GM18873 (cell line): Measurements from ENCODE around the gene COBLL1.

Experiments used
- ATAC-seq: cut with Tn5 transposase; IDR thresholded peaks from one replicate; pipeline ENCODE4 v1.9.1; 2021; ENCODE audit warnings: mild to moderate bottlenecking, moderate library complexity, moderate number of reproducible peaks; ENCODE audit not compliant: unreplicated experiment, low FRiP score

Gene COBLL1

DNA sequence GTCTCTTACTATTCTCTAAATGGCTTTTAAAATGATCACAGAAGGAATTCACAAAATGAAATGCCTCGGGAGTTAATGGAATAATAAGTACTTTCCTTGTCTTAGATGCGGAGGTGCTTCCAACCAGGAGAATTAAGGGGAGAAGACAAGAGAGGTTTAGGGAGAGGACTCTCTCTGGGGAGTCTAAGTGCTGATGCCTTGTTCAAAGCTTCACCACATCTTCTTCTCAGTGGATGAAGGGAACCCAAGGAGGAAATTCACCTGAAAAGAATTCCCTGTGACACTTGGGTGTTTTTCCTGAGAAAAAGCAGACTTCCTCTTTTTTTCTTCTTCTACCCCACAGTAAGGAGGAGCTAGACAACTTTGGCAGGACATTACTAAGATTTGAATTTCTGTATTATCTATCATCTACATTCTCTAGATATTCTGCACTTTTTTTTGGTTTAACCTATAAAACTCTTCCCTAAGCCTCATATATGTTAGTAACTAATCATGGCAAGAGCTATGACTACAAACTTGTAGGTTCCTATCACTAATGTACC lies 150.2 kb downstream of the COBLL1 start:
- ATAC-seq, result no peak

- ATAC-seq, result no peak
Observed at GRCh38 chr2:164690361-164690760, 151.3 kb downstream of the COBLL1 start.

GRCh38 chr2:164688896-164689419 lies 152.7 kb downstream of the COBLL1 start:
- ATAC-seq, result no peak

GRCh38 chr2:164681009-164681408 lies 160.6 kb downstream of the COBLL1 start:
- no peak for ATAC-seq

DNA sequence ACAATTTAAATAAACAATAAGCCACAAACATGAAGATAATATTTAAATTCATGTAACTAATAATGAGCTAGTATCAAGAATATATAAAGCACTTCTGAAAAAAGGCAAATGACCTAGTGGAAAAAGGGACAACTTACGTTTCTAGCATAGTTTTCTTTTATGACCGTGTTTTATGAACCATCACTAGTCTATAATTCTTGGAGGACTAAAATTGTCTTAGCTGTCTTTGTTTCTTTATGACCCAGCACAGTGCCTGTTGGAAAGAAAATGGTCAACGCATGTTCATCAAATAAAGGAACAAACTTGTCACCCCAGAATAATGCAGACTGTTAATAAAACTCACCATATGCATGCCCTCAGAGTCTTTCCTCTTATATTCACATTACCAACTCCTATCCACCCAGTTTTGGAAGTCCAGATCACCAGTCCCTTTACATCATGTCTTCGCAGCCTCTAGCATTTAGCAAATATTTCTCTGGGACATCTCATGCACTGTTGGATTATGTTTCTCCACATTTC lies 162.9 kb downstream of the COBLL1 start:
- ATAC-seq, result no peak

GRCh38 chr2:164677733-164678132 lies 163.9 kb downstream of the COBLL1 start:
- no peak for ATAC-seq

DNA sequence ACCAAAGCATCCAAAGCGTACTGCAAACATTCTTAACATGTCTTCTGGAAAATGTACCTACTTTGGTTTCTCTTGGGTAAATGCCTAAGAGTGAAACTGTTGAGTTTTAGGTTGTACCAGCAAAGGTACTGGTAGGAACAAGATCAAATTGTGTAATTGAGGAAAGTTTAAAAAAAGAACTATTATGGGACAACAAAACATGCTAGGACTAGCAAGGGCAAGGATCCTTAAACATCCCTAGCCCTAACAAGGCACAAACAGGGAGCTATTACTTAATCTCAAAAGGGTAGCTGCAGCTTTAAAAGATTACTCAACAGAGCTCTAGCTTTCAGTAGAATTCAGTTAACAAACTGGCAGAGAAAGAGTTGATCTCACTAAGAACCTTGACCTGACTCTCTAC lies 164.4 kb downstream of the COBLL1 start:
- ATAC-seq, result no peak

DNA sequence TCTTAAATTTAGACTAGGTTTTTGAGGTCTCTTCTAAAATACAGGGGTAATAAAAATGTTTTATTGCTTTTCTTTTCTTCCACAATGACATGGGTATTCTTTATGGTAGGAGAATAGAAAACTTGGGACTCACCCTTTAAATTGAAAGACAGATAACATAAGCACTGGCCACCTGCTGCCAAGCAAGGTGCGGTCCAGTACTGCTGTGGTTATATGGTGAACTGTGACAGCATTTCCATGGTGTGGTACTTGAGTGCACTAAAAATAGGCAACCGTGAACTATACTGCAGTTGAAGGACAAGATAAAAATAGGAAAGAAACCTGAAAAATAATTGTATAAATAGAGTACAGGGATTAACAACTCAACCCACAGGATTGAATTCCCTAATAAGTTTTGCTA lies 165.9 kb downstream of the COBLL1 start:
- no peak for ATAC-seq

- ATAC-seq, result no peak
Observed at GRCh38 chr2:164675027-164675426, 166.6 kb downstream of the COBLL1 start.

DNA sequence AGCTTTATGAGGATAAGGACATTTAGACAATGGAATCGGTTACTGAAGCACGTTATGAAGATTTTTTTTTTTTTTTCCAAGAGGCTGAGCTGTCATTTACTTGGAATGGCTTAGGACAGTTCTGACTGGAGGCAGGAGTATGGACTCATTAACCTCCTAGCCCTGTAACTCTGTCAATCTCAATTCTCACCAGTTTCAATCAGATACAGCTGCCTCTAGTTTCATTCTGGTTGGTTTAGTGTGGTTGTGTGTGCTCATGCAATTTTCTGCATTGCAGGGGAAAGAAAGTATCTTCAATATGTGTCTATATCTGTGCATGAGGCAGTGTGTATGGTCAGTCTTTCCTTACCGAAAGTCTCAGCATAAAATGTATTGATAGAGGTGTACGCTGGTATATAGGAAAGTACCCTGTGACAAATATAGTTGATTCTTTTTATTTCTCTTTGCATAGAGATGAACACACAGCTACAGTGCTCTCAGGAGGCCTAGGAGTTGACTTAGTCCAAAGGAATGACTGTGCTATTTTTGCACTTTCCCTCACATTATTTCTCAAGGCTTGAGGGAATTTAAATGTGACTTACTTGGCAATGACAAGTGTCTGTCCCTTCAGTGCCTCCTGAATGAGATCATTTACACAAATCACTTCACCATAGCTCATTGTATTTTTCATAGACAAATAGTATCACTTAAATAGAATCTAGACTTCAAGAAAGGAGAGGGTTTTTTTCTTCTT lies 169.8 kb downstream of the COBLL1 start:
- ATAC-seq, result no peak

- no peak for ATAC-seq
Observed at GRCh38 chr2:164669291-164669690, 172.3 kb downstream of the COBLL1 start.

DNA sequence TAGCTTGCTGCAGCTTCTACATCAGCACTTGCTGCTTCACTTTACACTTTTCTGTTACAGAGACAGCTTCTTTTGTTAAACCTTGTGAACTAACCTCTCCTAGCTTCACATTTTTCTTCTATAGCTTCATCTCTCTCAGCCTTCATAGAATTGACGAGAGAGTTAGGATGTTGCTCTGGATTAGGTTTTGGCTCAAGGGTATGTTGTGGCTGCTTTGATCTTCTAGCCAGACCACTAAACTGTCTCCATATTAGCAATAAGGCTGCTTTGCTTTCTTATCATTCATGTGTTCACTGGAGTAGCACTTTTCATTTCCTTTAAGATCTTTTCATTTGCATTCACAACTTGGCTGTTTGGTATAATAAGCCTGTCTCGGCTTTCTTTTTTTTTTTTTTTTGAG lies 174.1 kb downstream of the COBLL1 start:
- no peak for ATAC-seq

- no peak for ATAC-seq
Observed at GRCh38 chr2:164664070-164664469, 177.6 kb downstream of the COBLL1 start.

DNA sequence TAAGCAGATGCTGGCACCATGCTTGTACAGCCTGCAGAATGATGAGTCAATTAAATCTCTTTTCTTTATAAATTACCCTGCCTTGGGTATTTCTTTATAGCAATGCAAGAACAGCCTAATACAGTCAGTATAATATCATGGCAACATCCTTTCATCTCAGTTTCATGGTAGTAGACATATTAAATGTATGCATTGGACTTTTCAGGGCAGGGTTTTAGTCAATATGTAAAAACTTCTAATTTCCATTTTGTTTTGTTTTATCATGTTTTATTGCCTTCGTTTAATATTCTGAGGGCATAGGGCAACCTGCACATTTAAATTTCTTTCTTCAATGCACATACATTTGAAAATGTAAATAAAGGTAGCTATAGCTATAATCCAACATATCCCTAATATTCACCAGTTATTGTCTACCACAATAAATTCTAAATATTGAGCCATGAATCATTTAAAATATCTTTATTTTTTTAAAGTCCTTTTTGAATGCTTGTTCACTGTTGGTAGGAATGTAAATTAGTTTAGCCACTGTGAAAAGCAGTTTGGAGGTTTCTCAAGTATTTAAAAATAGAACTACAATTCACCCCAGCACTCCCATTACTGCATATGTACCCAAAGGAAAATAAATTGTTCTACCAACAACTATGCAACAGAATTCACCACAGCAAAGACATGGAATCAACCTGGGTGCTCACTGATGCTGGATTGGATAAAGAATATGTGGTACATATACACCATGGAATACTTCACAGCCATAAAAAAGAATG lies 178.6 kb downstream of the COBLL1 start:
- no peak for ATAC-seq

GRCh38 chr2:164662066-164662465 lies 179.6 kb downstream of the COBLL1 start:
- no peak for ATAC-seq

- no peak for ATAC-seq
Observed at GRCh38 chr2:164661349-164661748, 180.3 kb downstream of the COBLL1 start.

- ATAC-seq, result no peak
Observed at GRCh38 chr2:164657129-164657528, 184.5 kb downstream of the COBLL1 start.

- ATAC-seq, result no peak
Observed at GRCh38 chr2:164655750-164656149, 185.9 kb downstream of the COBLL1 start.

GRCh38 chr2:164655336-164655735 lies 186.3 kb downstream of the COBLL1 start:
- ATAC-seq, result no peak

DNA sequence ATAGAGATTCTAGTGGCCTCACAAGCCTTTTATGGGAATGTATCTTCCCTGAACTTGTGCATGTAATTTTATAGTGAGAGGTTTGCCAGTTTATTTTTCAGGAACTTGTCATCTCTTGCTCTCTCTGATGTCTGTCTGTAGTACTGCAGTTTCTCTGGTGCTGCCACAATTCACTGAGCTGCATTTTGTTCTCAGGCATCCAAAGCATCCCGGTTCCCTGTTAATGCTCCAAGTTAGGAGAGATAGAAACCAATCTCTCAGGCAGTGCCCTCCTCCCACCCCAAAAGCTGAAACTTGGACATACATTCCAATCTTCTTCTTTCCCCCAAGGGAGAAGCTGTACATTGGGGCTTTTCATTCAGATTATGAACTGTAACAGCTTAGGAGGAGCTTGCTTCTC lies 190.3 kb downstream of the COBLL1 start:
- ATAC-seq, result no peak

GRCh38 chr2:164644036-164644700 lies 197.5 kb downstream of the COBLL1 start:
- ATAC-seq, result no peak
